Measurements from ENCODE around the gene VENTX.

DNA sequence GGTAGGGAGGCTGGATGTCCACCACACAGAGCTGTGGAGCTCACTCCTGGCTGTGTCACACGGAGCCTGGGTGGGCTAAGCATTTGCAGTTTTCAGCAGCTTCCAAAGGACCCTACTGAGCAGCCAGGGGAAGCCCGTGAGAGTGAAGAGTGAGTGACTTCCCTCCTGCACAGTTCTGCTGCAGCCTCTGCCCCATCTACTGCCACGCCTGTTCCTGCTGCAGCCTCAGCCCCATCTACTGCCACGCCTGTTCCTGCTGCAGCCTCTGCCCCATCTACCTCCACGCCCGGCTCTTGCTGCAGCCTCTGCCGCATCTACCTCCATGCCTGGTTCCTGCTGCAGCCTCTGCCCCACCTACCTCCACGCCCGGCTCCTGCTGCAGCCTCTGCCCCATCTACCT is 26.8 kb downstream of the VENTX start:
- TF ChIP-seq CTCF (IDR thresholded peaks at IDR 0.05; ENCODE audit: extremely low read depth in 1 of 2, insufficient read depth in 1 of 2, low read depth in 1 of 2, low read length in 2 of 2) (no peak), POLR2AphosphoS5 (IDR thresholded peaks at IDR 0.05; ENCODE audit: insufficient read depth, low read depth, low read length) (no peak), EZH2 (IDR thresholded peaks at IDR 0.05; ENCODE audit: borderline replicate concordance, low read depth, low read length, severe bottlenecking) (no peak), POLR2A (IDR thresholded peaks at IDR 0.05; ENCODE audit: low read depth, low read length) (no peak), MYC (IDR thresholded peaks at IDR 0.05; ENCODE audit: low read depth, low read length) (no peak), GATA2 (IDR thresholded peaks at IDR 0.05; ENCODE audit: insufficient read depth, insufficient read length, low read depth, low read length) (no peak), JUN (IDR thresholded peaks at IDR 0.05; ENCODE audit: borderline replicate concordance, insufficient read depth, insufficient read length, low read depth) (no peak), FOS (IDR thresholded peaks at IDR 0.05; ENCODE audit: borderline replicate concordance, insufficient read depth, low read length) (no peak)

All from endothelial cell of umbilical vein (primary cell).